ENCODE results near the gene CD209.

GRCh38 chr19:7757358-7757757 is 10.0 kb upstream of the CD209 start:
- TF ChIP-seq EZH2phosphoT487 (IDR thresholded peaks at IDR 0.05; ENCODE audit: insufficient read depth, low read depth) (no peak), EZH2 (IDR thresholded peaks at IDR 0.05; ENCODE audit: insufficient read depth, poor library complexity, severe bottlenecking) (no peak)

All from GM23248 (cell line).